HEK293 (cell line): Measurements from ENCODE around the gene PLCD3.
A peak's percentile ranks its signal among the peaks of the same experiment; 100 is the strongest.

ENCODE experiments used
- ATF2 ChIP-seq: fragments of 450-650 bp; formaldehyde crosslinking; IDR thresholded peaks from 2 replicates; pipeline ENCODE4 v1.5.1; 2016; ENCODE audit warnings: missing biosample characterization, missing genetic modification characterization, low read depth
- KLF1 ChIP-seq: fragments of 450-650 bp; formaldehyde crosslinking; IDR thresholded peaks from 2 replicates; pipeline ENCODE4 v1.5.1; 2016; ENCODE audit warnings: missing biosample characterization, missing genetic modification characterization
- PRDM2 ChIP-seq: fragments of 450-650 bp; formaldehyde crosslinking; IDR thresholded peaks from 2 replicates; pipeline ENCODE4 v1.5.1; 2016; ENCODE audit warnings: missing biosample characterization, missing genetic modification characterization, borderline replicate concordance
- RBAK ChIP-seq: fragments of 450-650 bp; formaldehyde crosslinking; IDR thresholded peaks from 2 replicates; pipeline ENCODE4 v1.5.1; 2016; ENCODE audit warnings: missing biosample characterization, missing genetic modification characterization
- SP7 ChIP-seq: fragments of 450-650 bp; formaldehyde crosslinking; IDR thresholded peaks from 2 replicates; pipeline ENCODE4 v1.5.1; 2016; ENCODE audit warnings: missing biosample characterization, missing genetic modification characterization
- ZBTB17 ChIP-seq: fragments of 450-650 bp; formaldehyde crosslinking; IDR thresholded peaks from 2 replicates; pipeline ENCODE4 v1.5.1; 2016; ENCODE audit warnings: missing biosample characterization, missing genetic modification characterization
- ZBTB7A ChIP-seq: fragments of 450-650 bp; formaldehyde crosslinking; IDR thresholded peaks from 2 replicates; pipeline ENCODE4 v1.5.1; 2016; ENCODE audit warnings: low read depth, missing biosample characterization, missing genetic modification characterization
- ZNF114 ChIP-seq: fragments of 450-650 bp; formaldehyde crosslinking; IDR thresholded peaks from 2 replicates; pipeline ENCODE4 v1.5.0; 2017; ENCODE audit warnings: missing biosample characterization, missing genetic modification characterization
- ZNF26 ChIP-seq: fragments of 450-650 bp; formaldehyde crosslinking; IDR thresholded peaks from 2 replicates; pipeline ENCODE4 v1.5.1; 2016; ENCODE audit warnings: missing biosample characterization, missing genetic modification characterization
- ZNF404 ChIP-seq: fragments of 450-650 bp; formaldehyde crosslinking; IDR thresholded peaks from 2 replicates; pipeline ENCODE4 v1.5.1; 2017; ENCODE audit warnings: missing biosample characterization, missing genetic modification characterization
- ZNF530 ChIP-seq: fragments of 450-650 bp; formaldehyde crosslinking; IDR thresholded peaks from 2 replicates; pipeline ENCODE4 v1.5.1; 2016; ENCODE audit warnings: low read depth, missing biosample characterization, missing genetic modification characterization
- ZNF645 ChIP-seq: fragments of 450-650 bp; formaldehyde crosslinking; IDR thresholded peaks from 2 replicates; pipeline ENCODE4; 2016; ENCODE audit warnings: missing biosample characterization, missing genetic modification characterization
- ZNF692 ChIP-seq: fragments of 450-650 bp; formaldehyde crosslinking; IDR thresholded peaks from 2 replicates; pipeline ENCODE4 v1.5.1; 2016; ENCODE audit warnings: missing biosample characterization, missing genetic modification characterization
- ZNF747 ChIP-seq: fragments of 450-650 bp; formaldehyde crosslinking; IDR thresholded peaks from 2 replicates; pipeline ENCODE4 v1.5.1; 2016; ENCODE audit warnings: missing biosample characterization, missing genetic modification characterization
- ZNF837 ChIP-seq: fragments of 450-650 bp; formaldehyde crosslinking; IDR thresholded peaks from 2 replicates; pipeline ENCODE4 v1.5.1; 2016; ENCODE audit warnings: missing biosample characterization, missing genetic modification characterization
- ZSCAN18 ChIP-seq: fragments of 450-650 bp; formaldehyde crosslinking; IDR thresholded peaks from 2 replicates; pipeline ENCODE4 v1.5.1; 2016; ENCODE audit warnings: missing biosample characterization, missing genetic modification characterization
- TF ChIP-seq, protein P1 (sequence below): fragments of 450-650 bp; formaldehyde crosslinking; IDR thresholded peaks from 2 replicates; pipeline ENCODE4 v1.5.1; 2016; ENCODE audit warnings: missing biosample characterization, missing genetic modification characterization

Gene PLCD3

GRCh38 chr17:45148183-45149036, 16.1 kb upstream of the PLCD3 start, which contains the start of gene HEXIM1 (continued):
- TF ChIP-seq ATF2: peak; percentile 67
- peak; percentile 100 for TF ChIP-seq ZBTB7A (tag by site-specific recombination)
- TF ChIP-seq ZNF692 (tag by site-specific recombination): peak; percentile 94
- TF ChIP-seq ZNF645 (tag by site-specific recombination): peak; percentile 99
- TF ChIP-seq, protein P1, sequence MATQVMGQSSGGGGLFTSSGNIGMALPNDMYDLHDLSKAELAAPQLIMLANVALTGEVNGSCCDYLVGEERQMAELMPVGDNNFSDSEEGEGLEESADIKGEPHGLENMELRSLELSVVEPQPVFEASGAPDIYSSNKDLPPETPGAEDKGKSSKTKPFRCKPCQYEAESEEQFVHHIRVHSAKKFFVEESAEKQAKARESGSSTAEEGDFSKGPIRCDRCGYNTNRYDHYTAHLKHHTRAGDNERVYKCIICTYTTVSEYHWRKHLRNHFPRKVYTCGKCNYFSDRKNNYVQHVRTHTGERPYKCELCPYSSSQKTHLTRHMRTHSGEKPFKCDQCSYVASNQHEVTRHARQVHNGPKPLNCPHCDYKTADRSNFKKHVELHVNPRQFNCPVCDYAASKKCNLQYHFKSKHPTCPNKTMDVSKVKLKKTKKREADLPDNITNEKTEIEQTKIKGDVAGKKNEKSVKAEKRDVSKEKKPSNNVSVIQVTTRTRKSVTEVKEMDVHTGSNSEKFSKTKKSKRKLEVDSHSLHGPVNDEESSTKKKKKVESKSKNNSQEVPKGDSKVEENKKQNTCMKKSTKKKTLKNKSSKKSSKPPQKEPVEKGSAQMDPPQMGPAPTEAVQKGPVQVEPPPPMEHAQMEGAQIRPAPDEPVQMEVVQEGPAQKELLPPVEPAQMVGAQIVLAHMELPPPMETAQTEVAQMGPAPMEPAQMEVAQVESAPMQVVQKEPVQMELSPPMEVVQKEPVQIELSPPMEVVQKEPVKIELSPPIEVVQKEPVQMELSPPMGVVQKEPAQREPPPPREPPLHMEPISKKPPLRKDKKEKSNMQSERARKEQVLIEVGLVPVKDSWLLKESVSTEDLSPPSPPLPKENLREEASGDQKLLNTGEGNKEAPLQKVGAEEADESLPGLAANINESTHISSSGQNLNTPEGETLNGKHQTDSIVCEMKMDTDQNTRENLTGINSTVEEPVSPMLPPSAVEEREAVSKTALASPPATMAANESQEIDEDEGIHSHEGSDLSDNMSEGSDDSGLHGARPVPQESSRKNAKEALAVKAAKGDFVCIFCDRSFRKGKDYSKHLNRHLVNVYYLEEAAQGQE (tag by site-specific recombination): peak; percentile 80
- peak; percentile 98 for TF ChIP-seq ZSCAN18
- no peak for TF ChIP-seq ZNF530 (tag by site-specific recombination)
- TF ChIP-seq ZNF747 (tag by site-specific recombination): peak; percentile 99
- peak; percentile 62; the same call in 1 of the 2 replicates for TF ChIP-seq RBAK (tag by site-specific recombination)
- TF ChIP-seq SP7 (tag by site-specific recombination): peak; percentile 95
- TF ChIP-seq PRDM2 (tag by site-specific recombination): peak; percentile 98; the same call in 1 of the 2 replicates
- TF ChIP-seq ZBTB17: peak; percentile 98
- peak; percentile 13; the same call in 1 of the 2 replicates for TF ChIP-seq ZNF404 (tag by site-specific recombination)
- peak; percentile 97 for TF ChIP-seq ZNF837 (tag by site-specific recombination)
- peak; percentile 96 for TF ChIP-seq KLF1 (tag by site-specific recombination)
- no peak for TF ChIP-seq ZNF26 (tag by site-specific recombination)
- no peak for TF ChIP-seq ZNF114 (tag by site-specific recombination)
